Memory B cell (primary cell): ENCODE measurements around the gene EYA4.

ENCODE experiments used
- ATAC-seq: fragments of 150-1000 bp; cut with Tn5 transposase; 2 replicates; pipeline ENCODE4 v1.10.0; 2021; ENCODE audit warnings: low read depth, mild to moderate bottlenecking, moderate library complexity
- DNase-seq, 2 donors: peaks; one replicate each; pipeline ENCODE4 v3.0.0; 2022; ENCODE audit warnings: low spot score in 2 of 2
- H3K27ac Mint-ChIP-seq: one replicate; pipeline ENCODE4 v1.8.0; 2022; ENCODE audit warnings: mild to moderate bottlenecking, moderate library complexity, mixed read lengths
- H3K27me3 Mint-ChIP-seq: one replicate; pipeline ENCODE4 v1.8.0; 2022; ENCODE audit warnings: mixed read lengths
- H3K36me3 Mint-ChIP-seq: one replicate; pipeline ENCODE4 v1.8.0; 2022; ENCODE audit warnings: mild to moderate bottlenecking, mixed read lengths
- H3K4me1 Mint-ChIP-seq: one replicate; pipeline ENCODE4 v1.8.0; 2022; ENCODE audit warnings: mixed read lengths
- H3K4me3 Mint-ChIP-seq: one replicate; pipeline ENCODE4 v1.8.0; 2022; ENCODE audit warnings: mild to moderate bottlenecking, moderate library complexity, mixed read lengths
- H3K9me3 Mint-ChIP-seq: one replicate; pipeline ENCODE4 v1.8.0; 2022; ENCODE audit warnings: mixed read lengths

Gene EYA4

DNA sequence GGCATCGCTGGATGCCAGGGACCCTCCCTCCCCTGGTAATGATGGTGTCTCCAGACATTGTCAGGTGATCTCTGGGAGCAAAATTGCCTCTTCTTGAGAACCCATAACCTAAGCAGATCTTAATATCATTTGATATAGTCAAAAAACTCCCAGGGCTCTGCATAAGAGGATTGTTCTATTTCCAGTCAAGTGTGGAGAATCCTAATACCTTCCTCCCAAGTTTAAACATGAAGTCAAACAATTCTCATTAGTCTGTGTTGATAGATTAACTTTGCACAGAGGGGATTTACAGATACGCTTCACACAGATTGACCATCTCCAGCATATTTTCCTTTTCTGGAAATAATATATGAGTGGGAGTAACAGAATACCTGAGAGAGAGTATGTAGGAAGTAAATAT is 10.5 kb downstream of the EYA4 start:
- Mint-ChIP-seq H3K27me3 (peaks cover 5% of the 10 kb centered on the region), H3K4me3 (no peak overlapping the region), H3K27ac (no peak overlapping the region), H3K9me3 (no peaks in the 10 kb centered on the region), H3K4me1 (no peaks in the 10 kb centered on the region), H3K36me3 (no peaks in the 10 kb centered on the region)
- DNase-seq = no peak
- no peak for ATAC-seq

DNA sequence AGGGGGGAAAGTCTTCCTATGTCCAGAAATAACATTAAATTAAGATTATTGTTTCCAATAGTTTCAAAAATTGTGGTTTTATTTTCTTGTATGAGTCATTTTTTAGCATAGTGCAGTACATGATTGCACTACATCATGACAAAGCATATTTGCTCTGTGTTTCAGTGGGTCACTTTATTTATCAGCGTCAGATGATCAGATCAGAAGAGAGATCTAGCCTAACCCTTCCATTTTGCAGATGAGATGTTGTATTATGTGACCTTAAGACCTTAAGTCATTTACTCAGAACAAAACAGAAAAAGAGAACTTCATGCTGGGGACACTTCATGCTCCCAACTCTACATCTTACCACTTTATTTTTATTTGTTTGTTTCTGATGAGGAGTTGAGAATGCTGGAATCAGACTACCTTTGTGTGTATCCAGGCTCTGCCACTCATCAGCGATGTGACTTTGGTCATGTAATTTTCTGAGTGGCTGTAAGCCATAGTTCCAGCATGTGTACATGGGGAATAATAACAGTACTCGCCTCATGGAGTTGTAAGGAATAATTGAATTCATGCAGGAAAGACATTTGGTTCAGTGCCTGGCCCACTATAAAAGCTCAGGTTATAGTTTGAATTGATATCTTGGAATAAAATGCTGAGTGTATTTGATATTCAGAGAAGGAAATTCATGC is 13.5 kb downstream of the EYA4 start:
- no peak overlapping the region for H3K27ac Mint-ChIP-seq

GRCh38 chr6:133257545-133258105 is 16.5 kb downstream of the EYA4 start:
- no peak overlapping the region for H3K27ac Mint-ChIP-seq

More for the DNA sequence above, 13.5 kb downstream of the EYA4 start:
- Mint-ChIP-seq H3K9me3 (no peaks in the 10 kb centered on the region), H3K36me3 (no peaks in the 10 kb centered on the region), H3K27me3 (peaks cover 2% of the 10 kb centered on the region), H3K4me3 (no peak overlapping the region), H3K4me1 (no peaks in the 10 kb centered on the region)
- ATAC-seq (no peak), DNase-seq (no peak)

GRCh38 chr6:133259561-133259960 is 18.4 kb downstream of the EYA4 start:
- DNase-seq (no peak), ATAC-seq (no peak)
- Mint-ChIP-seq H3K4me3 (no peak overlapping the region), H3K9me3 (no peaks in the 10 kb centered on the region), H3K27ac (no peak overlapping the region), H3K4me1 (no peaks in the 10 kb centered on the region), H3K27me3 (peaks cover 2% of the 10 kb centered on the region), H3K36me3 (no peaks in the 10 kb centered on the region)

More at GRCh38 chr6:133257545-133258105, 16.5 kb downstream of the EYA4 start:
- H3K4me1 Mint-ChIP-seq = no peaks in the 10 kb centered on the region
- no peak overlapping the region for H3K4me3 Mint-ChIP-seq
- no peaks in the 10 kb centered on the region for H3K9me3 Mint-ChIP-seq
- H3K27me3 Mint-ChIP-seq = peaks cover 2% of the 10 kb centered on the region
- ATAC-seq = no peak
- no peaks in the 10 kb centered on the region for H3K36me3 Mint-ChIP-seq
- DNase-seq = no peak

DNA sequence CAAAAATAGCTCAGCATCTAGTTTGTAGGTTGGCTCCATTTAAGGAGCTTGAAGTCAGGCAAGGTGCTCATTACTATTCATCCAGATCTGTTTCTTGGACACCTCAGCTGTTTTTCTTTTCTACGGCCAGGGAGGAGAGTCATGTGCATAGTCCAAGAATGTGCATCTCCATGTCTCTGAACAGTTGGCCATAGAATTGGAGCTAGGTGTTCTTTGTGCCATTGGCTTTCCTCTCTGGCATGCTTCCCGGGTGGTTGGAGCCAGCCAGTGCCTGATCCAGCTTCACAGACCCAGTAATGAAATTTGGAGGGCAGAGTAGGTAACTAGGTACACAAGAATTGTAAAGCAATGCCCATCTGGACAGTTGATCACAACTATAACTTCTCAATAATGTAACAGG is 21.6 kb downstream of the EYA4 start:
- no peak for ATAC-seq
- Mint-ChIP-seq H3K4me1 (no peaks in the 10 kb centered on the region), H3K27me3 (peaks cover 2% of the 10 kb centered on the region), H3K36me3 (no peaks in the 10 kb centered on the region), H3K4me3 (no peak overlapping the region), H3K27ac (no peak overlapping the region), H3K9me3 (no peaks in the 10 kb centered on the region)
- DNase-seq = no peak

DNA sequence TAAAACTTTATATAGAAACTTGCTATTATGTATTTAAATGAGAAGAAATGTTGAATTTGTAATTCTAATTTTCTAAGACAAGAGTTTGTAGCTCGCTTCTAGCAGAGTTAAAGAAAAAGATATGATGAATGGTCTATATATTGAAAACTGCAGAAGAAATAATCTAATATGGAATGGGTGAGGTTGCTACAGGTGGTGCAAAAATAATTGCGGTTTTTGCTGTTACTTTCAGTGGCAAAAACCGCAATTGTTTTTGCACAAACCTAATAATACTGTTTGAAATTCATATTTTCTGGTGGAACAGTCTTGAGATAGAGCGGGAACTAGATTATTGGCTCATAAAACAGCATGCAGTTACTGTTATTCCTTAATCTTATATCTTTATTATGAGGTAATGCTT is 23.9 kb downstream of the EYA4 start:
- Mint-ChIP-seq H3K4me1 (no peaks in the 10 kb centered on the region), H3K9me3 (no peaks in the 10 kb centered on the region), H3K27me3 (peaks cover 2% of the 10 kb centered on the region), H3K36me3 (no peaks in the 10 kb centered on the region), H3K27ac (no peak overlapping the region), H3K4me3 (no peak overlapping the region)
- ATAC-seq (no peak), DNase-seq (no peak)

- Mint-ChIP-seq H3K27ac (no peak overlapping the region), H3K27me3 (no peaks in the 10 kb centered on the region), H3K4me3 (no peak overlapping the region), H3K4me1 (no peaks in the 10 kb centered on the region), H3K9me3 (no peaks in the 10 kb centered on the region), H3K36me3 (no peaks in the 10 kb centered on the region)
- no peak for DNase-seq
- ATAC-seq = no peak
These were observed 25.0 kb downstream of the EYA4 start for GRCh38 chr6:133266186-133266585.

DNA sequence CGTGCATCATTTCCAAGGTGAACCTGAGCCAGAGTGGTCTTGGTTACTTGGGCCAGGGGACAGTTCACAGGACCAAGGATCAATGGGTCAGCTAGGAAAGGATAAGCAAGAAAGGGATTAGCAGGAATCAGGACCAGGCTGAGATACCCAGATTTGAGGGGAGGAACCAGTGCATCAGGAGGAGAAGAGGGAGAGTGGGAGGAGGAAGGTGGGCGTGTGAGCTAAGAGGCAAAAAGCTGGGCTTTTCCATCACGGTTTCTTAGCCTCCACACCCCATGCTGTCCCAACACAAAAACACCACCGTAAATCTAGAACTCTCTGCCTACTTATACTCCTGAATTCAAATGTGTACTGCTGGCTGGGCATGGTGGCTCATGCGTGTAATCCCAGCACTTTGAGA is 27.5 kb downstream of the EYA4 start:
- H3K27me3 Mint-ChIP-seq = no peaks in the 10 kb centered on the region
- DNase-seq (no peak), ATAC-seq (no peak)
- H3K9me3 Mint-ChIP-seq = no peaks in the 10 kb centered on the region
- H3K4me1 Mint-ChIP-seq = no peaks in the 10 kb centered on the region
- no peaks in the 10 kb centered on the region for H3K36me3 Mint-ChIP-seq
- H3K4me3 Mint-ChIP-seq = no peak overlapping the region
- no peak overlapping the region for H3K27ac Mint-ChIP-seq

GRCh38 chr6:133274813-133275212 is 33.7 kb downstream of the EYA4 start:
- no peak for DNase-seq
- Mint-ChIP-seq H3K36me3 (no peaks in the 10 kb centered on the region), H3K4me1 (no peaks in the 10 kb centered on the region), H3K27ac (no peak overlapping the region), H3K9me3 (peaks cover 1% of the 10 kb centered on the region), H3K27me3 (no peaks in the 10 kb centered on the region), H3K4me3 (no peak overlapping the region)
- ATAC-seq = no peak

DNA sequence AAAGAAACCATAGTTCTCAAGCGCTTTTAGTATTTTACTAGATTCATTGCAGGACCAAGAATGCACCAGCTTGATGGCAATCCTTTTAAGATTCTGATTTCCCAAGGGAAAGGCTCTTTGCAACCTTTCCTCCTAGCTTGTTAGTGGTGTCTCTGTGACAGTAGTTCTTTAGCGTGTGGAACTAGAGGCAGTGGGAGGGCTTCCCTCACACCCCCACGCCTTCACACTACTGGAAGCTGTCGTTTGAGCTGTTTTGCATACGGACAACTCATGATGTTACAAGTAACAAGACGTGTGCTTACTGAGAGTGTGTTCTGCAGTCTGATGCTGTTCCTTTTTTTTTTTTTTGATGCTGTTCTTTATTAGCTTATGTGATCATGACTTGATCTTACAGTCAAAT is 34.1 kb downstream of the EYA4 start:
- Mint-ChIP-seq H3K27me3 (no peaks in the 10 kb centered on the region), H3K4me1 (no peaks in the 10 kb centered on the region), H3K27ac (no peak overlapping the region), H3K36me3 (no peaks in the 10 kb centered on the region), H3K9me3 (peaks cover 1% of the 10 kb centered on the region), H3K4me3 (no peak overlapping the region)
- ATAC-seq (no peak), DNase-seq (no peak)

GRCh38 chr6:133277228-133277899 is 36.2 kb downstream of the EYA4 start:
- Mint-ChIP-seq H3K27me3 (peaks cover 1% of the 10 kb centered on the region), H3K4me1 (no peaks in the 10 kb centered on the region), H3K27ac (no peak overlapping the region), H3K4me3 (no peak overlapping the region), H3K36me3 (no peaks in the 10 kb centered on the region), H3K9me3 (peaks cover 1% of the 10 kb centered on the region)
- DNase-seq = no peak
- no peak for ATAC-seq

GRCh38 chr6:133277900-133278545 is 36.9 kb downstream of the EYA4 start:
- DNase-seq (no peak), ATAC-seq (no peak)
- no peaks in the 10 kb centered on the region for H3K36me3 Mint-ChIP-seq
- no peak overlapping the region for H3K4me3 Mint-ChIP-seq
- peaks cover 1% of the 10 kb centered on the region for H3K9me3 Mint-ChIP-seq
- H3K27ac Mint-ChIP-seq = no peak overlapping the region
- no peaks in the 10 kb centered on the region for H3K4me1 Mint-ChIP-seq
- peaks cover 1% of the 10 kb centered on the region for H3K27me3 Mint-ChIP-seq

DNA sequence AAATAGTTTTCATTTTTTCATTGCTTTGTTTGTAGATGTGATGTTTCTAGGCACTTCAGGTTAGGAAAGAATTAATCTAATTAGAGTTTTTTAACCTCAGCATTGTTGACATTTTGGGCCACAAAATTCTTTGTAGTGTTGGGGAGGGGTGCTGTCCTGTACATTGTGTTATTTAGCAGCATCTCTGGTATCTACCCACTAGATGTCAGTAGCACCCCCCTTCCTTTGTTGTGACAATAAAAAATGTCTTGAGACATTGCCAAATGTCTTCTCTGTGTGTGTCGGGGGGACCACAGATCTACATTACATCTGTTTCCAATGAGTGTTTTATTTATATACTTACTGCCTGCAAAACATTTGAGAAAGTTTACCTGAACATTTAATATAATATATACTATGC is 45.6 kb downstream of the EYA4 start:
- Mint-ChIP-seq H3K27ac (no peak overlapping the region), H3K4me3 (no peak overlapping the region), H3K4me1 (no peaks in the 10 kb centered on the region), H3K36me3 (no peaks in the 10 kb centered on the region), H3K27me3 (peaks cover 6% of the 10 kb centered on the region), H3K9me3 (no peaks in the 10 kb centered on the region)
- no peak for DNase-seq
- no peak for ATAC-seq

GRCh38 chr6:133288662-133289061 is 47.5 kb downstream of the EYA4 start:
- Mint-ChIP-seq H3K4me1 (no peaks in the 10 kb centered on the region), H3K4me3 (no peak overlapping the region), H3K27me3 (peaks cover 6% of the 10 kb centered on the region), H3K36me3 (no peaks in the 10 kb centered on the region), H3K9me3 (no peaks in the 10 kb centered on the region), H3K27ac (no peak overlapping the region)
- ATAC-seq = no peak
- no peak for DNase-seq
